ENCODE measurements around the gene WSB2.
"Not testable (repeated sequence)": the region's sequence is repeated elsewhere in the genome, so short reads cannot be mapped to it uniquely, and the experiment has no call there.

Gene WSB2

GRCh38 chr12:118017926-118018325 is 43.1 kb downstream of the WSB2 start:
- Histone ChIP-seq H3K36me3 (peaks cover 38 to 51% (median 49%) of the 10 kb centered on the region in 11 experiments), H3K9ac (peak overlapping the region in 9 of 11 experiments; percentile 84 to 94 (median 91); a peak in 18 of 22 replicates)

DNA sequence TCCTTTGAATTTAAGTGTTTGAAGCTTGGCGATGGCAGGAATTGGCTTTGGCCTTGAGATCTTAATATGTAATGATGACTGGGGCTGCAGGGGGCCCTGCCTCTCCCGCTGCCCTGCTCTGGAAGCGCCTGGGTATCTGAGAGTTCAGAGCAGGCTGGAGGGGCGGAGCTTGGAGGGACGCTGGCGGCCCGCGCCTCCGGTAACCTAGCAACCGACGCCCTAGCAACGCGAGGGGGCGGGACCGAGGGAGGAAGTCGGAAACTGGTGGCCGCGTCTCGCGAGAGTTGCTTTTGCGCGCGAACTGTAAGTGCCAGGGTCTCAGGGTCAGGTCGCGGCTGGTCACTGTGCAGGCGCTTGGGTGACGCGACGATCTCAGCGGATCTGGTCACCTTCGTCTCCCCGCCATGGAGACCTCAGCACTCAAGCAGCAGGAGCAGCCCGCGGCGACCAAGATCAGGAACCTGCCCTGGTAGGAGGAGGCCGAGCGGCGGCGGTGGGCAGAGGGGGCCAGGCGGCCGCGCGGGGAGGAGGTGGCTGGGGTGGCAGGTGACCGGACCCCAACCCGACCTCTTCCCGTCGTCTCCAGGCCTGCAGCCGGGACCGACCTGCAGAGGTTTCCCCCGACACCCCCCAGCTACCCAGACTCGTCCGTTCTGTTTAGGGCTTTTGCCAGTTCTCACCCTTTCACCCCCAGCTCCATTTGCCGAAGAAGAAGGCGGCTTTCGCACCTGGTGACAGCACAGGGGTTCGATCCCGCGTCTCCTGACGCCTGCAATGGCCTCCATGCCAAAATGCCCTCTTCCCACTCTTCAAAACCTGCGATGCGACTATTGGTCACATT is 44.3 kb downstream of the WSB2 start, which contains the start of gene RFC5:
TSS of gene RFC5 (plus strand) at position 280 of the 841 bp plus-strand sequence. CDS start at position 405, 125 bp downstream.
- Histone ChIP-seq H3K27me3 (no peaks in the 10 kb centered on the region), H3K9ac (peak within 1 kb of the TSS; percentile 84 to 94 (median 91))
- TF ChIP-seq Cebpa-rat (IDR thresholded peaks at IDR 0.05): no peak

More at GRCh38 chr12:118017926-118018325, 43.1 kb downstream of the WSB2 start:
- 0 out of 22 replicates have a peak, but pooled peaks cover 0 to 4% (median 0%) of the 10 kb centered on the region in 11 experiments for H3K9me3 ChIP-seq (replicated peaks in 1 of 11)
- peak overlapping the region in 9 of 10 experiments; percentile 78 to 96 (median 91); a peak in 16 of 20 replicates for H3K4me3 ChIP-seq
- no peak for TF ChIP-seq Cebpa-rat (IDR thresholded peaks at IDR 0.05)
- H3K27me3 ChIP-seq: no peaks in the 10 kb centered on the region
- peaks cover 19 to 34% (median 26%) of the 10 kb centered on the region in 10 experiments for H3K4me1 ChIP-seq
- H3K27ac ChIP-seq: 0 out of 22 replicates have a peak overlapping the region, but pooled peaks of 1 of the 11 experiments have one; percentile 82
- H4K20me1 ChIP-seq: peaks cover 0 to 7% (median 0%) of the 10 kb centered on the region in 11 experiments; a peak in 1 of 22 replicates
- H3K4me2 ChIP-seq: peak overlapping the region; percentile 86 to 99 (median 92)

DNA sequence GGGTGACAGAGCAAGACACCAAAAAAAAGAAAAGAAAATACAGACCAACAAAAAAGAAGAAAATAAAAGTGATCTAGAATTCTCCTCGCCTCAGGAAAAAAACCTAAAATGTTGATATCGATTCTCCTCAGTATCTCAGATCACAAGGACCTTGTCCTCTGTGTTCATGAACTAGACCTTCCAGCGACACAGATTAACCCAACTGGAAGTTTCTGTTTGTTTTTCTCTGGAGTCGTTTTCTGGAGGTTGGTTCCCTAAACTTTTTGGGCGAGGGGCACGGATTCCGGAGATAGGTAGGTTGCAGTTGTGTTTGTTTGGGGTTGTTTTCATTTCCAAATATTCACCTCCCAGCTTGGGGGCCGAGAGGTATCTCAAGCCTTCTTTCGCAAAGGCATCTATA is 45.0 kb downstream of the WSB2 start:
- Histone ChIP-seq H3K36me3 (peaks cover 19 to 31% (median 29%) of the 10 kb centered on the region in 11 experiments), H3K9ac (peak overlapping the region in 9 of 11 experiments; percentile 84 to 94 (median 91); a peak in 15 of 22 replicates), H3K27me3 (no peaks in the 10 kb centered on the region), H3K4me3 (peak overlapping the region in 9 of 10 experiments; percentile 78 to 96 (median 91); a peak in 13 of 20 replicates), H4K20me1 (peaks cover 0 to 7% (median 0%) of the 10 kb centered on the region in 11 experiments; a peak in 1 of 22 replicates), H3K4me1 (peaks cover 19 to 34% (median 26%) of the 10 kb centered on the region in 10 experiments), H3K27ac (peak overlapping the region in 1 of 11 experiments; percentile 83; a peak in 1 of 22 replicates), H3K9me3 (replicated peaks in 1 of 11) (peaks cover 0 to 13% (median 5%) of the 10 kb centered on the region in 11 experiments; a peak in 7 of 22 replicates), H3K4me2 (peak overlapping the region; percentile 64 to 98 (median 91))
- TF ChIP-seq Cebpa-rat (IDR thresholded peaks at IDR 0.05): no peak

More for the DNA sequence above, 44.3 kb downstream of the WSB2 start, which contains the start of gene RFC5:
- peak within 1 kb of the TSS; percentile 78 to 96 (median 91) for H3K4me3 ChIP-seq
- peak within 1 kb of the TSS; percentile 86 to 99 (median 92) for H3K4me2 ChIP-seq
- H3K9me3 ChIP-seq (replicated peaks in 1 of 11): peaks cover 0 to 9% (median 4%) of the 10 kb centered on the region in 11 experiments; a peak in 7 of 22 replicates
- peak within 1 kb of the TSS; percentile 34 to 91 (median 83); a peak in 21 of 22 replicates for H3K27ac ChIP-seq
- H4K20me1 ChIP-seq: peaks cover 0 to 7% (median 0%) of the 10 kb centered on the region in 11 experiments; a peak in 1 of 22 replicates
- peaks cover 25 to 38% (median 36%) of the 10 kb centered on the region in 11 experiments for H3K36me3 ChIP-seq
- H3K4me1 ChIP-seq: peaks cover 19 to 34% (median 26%) of the 10 kb centered on the region in 10 experiments

- H4K20me1 ChIP-seq: peaks cover 0 to 7% (median 0%) of the 10 kb centered on the region in 11 experiments; a peak in 1 of 22 replicates
- no peak overlapping the region for H3K9ac ChIP-seq
- no peak for TF ChIP-seq Cebpa-rat (IDR thresholded peaks at IDR 0.05)
- no peak overlapping the region for H3K4me2 ChIP-seq
- peaks cover 0 to 13% (median 5%) of the 10 kb centered on the region in 11 experiments; a peak in 7 of 22 replicates for H3K9me3 ChIP-seq (replicated peaks in 1 of 11)
- H3K4me1 ChIP-seq: peaks cover 19 to 34% (median 26%) of the 10 kb centered on the region in 10 experiments
- H3K27me3 ChIP-seq: no peaks in the 10 kb centered on the region
- H3K36me3 ChIP-seq: peaks cover 13 to 25% (median 23%) of the 10 kb centered on the region in 11 experiments
- H3K4me3 ChIP-seq: no peak overlapping the region
- no peak overlapping the region for H3K27ac ChIP-seq
These were observed 45.7 kb downstream of the WSB2 start for GRCh38 chr12:118015306-118015705.

- Histone ChIP-seq H3K9ac (no peak overlapping the region), H3K27me3 (no peaks in the 10 kb centered on the region), H3K4me2 (no peak overlapping the region), H3K4me1 (peaks cover 14 to 19% (median 18%) of the 10 kb centered on the region in 10 experiments), H3K4me3 (no peak overlapping the region), H4K20me1 (peaks cover 0 to 5% (median 0%) of the 10 kb centered on the region in 11 experiments; a peak in 1 of 22 replicates), H3K9me3 (replicated peaks in 1 of 11) (peaks cover 0 to 13% (median 5%) of the 10 kb centered on the region in 11 experiments; a peak in 7 of 22 replicates), H3K36me3 (peaks cover 0 to 5% (median 2%) of the 10 kb centered on the region in 11 experiments; a peak in 8 of 22 replicates), H3K27ac (no peak overlapping the region)
- TF ChIP-seq Cebpa-rat (IDR thresholded peaks at IDR 0.05): no peak
These were observed 47.7 kb downstream of the WSB2 start for GRCh38 chr12:118013283-118013682.

DNA sequence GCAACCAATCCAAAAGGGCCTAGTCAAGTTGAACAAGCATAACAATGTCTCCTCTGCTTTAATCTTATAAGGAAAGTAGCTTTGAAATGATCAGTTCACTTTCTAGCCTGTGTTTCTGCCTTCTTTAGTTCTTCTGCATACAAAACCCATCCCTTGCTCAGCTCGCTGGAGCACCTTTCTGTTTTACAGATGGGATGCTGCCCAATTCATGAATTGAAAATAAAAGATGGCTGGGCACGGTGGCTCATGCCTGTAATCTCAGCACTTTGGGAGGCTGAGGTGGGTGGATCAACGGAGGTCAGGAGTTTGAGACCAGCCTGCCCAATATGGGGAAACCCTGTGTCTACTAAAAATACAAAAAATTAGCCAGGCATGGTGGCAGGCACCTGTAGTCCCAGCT is 49.0 kb downstream of the WSB2 start:
- Histone ChIP-seq H3K36me3 (no peaks in the 10 kb centered on the region), H3K4me1 (peaks cover under 1 to 7% (median 5%) of the 10 kb centered on the region in 10 experiments; a peak in 15 of 20 replicates), H3K9me3 (replicated peaks in 1 of 11) (peaks cover 0 to 13% (median 5%) of the 10 kb centered on the region in 11 experiments; a peak in 7 of 22 replicates), H3K9ac (no peak overlapping the region), H4K20me1 (no peaks in the 10 kb centered on the region), H3K4me3 (no peak overlapping the region), H3K4me2 (no peak overlapping the region), H3K27me3 (no peaks in the 10 kb centered on the region), H3K27ac (no peak overlapping the region)
- no peak for TF ChIP-seq Cebpa-rat (IDR thresholded peaks at IDR 0.05)

DNA sequence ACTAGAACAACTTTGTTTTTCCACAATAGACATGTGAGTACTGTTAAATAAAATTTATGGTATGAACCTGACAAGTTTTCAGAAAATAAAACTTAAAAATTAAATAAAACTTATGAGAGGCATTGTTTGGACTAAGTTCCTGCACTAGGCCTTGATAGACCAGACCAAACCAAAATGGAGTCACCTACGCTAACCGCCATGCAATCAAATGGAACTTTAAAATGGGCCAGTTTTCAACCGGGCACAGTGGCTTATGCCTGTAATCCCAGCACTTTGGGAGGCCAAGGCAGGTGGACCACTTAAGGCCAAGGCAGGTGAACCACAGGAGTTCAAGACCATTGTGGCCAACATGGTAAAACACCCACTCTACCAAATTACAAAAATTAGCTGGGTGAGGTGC is 49.6 kb downstream of the WSB2 start:
- Histone ChIP-seq H3K4me3 (no peak overlapping the region), H3K9ac (no peak overlapping the region), H3K36me3 (no peaks in the 10 kb centered on the region), H3K27me3 (no peaks in the 10 kb centered on the region), H3K27ac (no peak overlapping the region), H3K9me3 (replicated peaks in 1 of 11) (peaks cover 0 to 13% (median 5%) of the 10 kb centered on the region in 11 experiments; a peak in 7 of 22 replicates), H4K20me1 (no peaks in the 10 kb centered on the region), H3K4me1 (peaks cover 0 to 7% (median 5%) of the 10 kb centered on the region in 10 experiments; a peak in 11 of 20 replicates), H3K4me2 (no peak overlapping the region)
- TF ChIP-seq Cebpa-rat (IDR thresholded peaks at IDR 0.05): no peak

DNA sequence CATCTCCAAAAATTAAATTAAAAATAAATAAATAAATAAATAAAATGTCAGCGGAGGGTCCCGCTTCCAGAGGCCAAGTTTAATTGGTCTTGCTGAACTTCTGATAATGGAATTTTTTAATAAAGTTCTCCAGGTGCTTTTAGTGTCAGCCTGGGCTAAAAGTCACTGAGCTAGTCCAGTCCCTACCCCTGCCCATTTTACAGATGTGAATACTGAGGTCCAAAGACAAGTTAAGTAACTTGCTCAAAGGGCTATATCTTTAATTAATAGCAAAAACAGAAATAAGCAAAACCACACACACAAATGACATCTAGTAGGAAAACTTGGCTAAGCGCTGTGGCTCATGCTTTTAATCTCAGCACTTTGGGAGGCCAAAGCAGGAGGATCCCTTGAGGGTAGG is 50.1 kb downstream of the WSB2 start:
- Histone ChIP-seq H4K20me1 (no peaks in the 10 kb centered on the region), H3K27ac (no peak overlapping the region), H3K27me3 (no peaks in the 10 kb centered on the region), H3K4me2 (no peak overlapping the region), H3K4me3 (no peak overlapping the region), H3K36me3 (no peaks in the 10 kb centered on the region), H3K4me1 (peaks cover 0 to 2% (median under 1%) of the 10 kb centered on the region in 10 experiments; a peak in 10 of 20 replicates), H3K9me3 (replicated peaks in 1 of 11) (peaks cover 0 to 13% (median 5%) of the 10 kb centered on the region in 11 experiments; a peak in 7 of 22 replicates), H3K9ac (no peak overlapping the region)
- TF ChIP-seq Cebpa-rat (IDR thresholded peaks at IDR 0.05): no peak

GRCh38 chr12:117999806-118000205 is 61.2 kb downstream of the WSB2 start:
- H3K4me3 ChIP-seq, H3K4me1 ChIP-seq, H3K4me2 ChIP-seq, H4K20me1 ChIP-seq, H3K27ac ChIP-seq, H3K36me3 ChIP-seq, H3K9ac ChIP-seq, H3K27me3 ChIP-seq: not testable (repeated sequence)
- H3K9me3 ChIP-seq (replicated peaks in 1 of 11): peaks cover 0 to 22% (median 13%) of the 10 kb centered on the region in 11 experiments; a peak in 18 of 22 replicates
